GM12801 (cell line): ENCODE results near the gene SCG5.
"Not testable (repeated sequence)": the region's sequence is repeated elsewhere in the genome, so short reads cannot be mapped to it uniquely, and the experiment has no call there.

Source experiments
- TF ChIP-seq, protein P1 (sequence below): IDR thresholded peaks from one replicate; pipeline ENCODE4 v1.5.1; 2011; ENCODE audit warnings: control low read depth; ENCODE audit not compliant: insufficient read length; ENCODE audit errors: extremely low read depth

SCG5 gene, protein sequence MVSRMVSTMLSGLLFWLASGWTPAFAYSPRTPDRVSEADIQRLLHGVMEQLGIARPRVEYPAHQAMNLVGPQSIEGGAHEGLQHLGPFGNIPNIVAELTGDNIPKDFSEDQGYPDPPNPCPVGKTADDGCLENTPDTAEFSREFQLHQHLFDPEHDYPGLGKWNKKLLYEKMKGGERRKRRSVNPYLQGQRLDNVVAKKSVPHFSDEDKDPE

DNA sequence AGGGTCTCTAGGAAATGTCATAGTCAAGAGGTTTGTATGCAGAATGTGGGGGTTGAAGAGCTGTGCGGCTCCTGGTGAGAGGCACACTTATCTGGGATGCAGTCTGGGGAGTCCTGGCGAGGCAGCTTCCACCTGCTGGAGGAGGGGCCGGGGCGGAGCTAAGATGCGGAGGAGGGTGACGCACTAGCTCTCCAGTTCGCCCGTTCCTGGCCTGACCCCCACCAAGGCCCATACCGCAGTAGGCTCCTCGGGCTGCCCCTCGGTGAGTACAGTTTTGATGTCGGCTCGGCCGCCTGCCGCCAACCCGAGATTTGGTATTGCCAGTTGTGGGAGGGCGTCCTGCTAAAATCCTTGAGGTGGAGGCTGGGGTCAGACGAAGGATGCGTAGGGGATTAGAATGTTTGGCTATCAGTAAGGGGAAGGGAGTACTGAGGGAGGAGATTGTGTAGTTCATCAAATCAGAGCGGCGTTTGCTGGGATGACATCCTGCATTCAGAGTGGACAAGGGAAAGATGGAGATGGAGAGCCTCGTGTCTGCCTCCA is at the start of gene SCG5:
Gene SCG5 (plus strand): TSS at position 194 of the 543 bp plus-strand sequence. CDS start 1,883 bp downstream, outside the sequence.
- TF ChIP-seq, protein P1, sequence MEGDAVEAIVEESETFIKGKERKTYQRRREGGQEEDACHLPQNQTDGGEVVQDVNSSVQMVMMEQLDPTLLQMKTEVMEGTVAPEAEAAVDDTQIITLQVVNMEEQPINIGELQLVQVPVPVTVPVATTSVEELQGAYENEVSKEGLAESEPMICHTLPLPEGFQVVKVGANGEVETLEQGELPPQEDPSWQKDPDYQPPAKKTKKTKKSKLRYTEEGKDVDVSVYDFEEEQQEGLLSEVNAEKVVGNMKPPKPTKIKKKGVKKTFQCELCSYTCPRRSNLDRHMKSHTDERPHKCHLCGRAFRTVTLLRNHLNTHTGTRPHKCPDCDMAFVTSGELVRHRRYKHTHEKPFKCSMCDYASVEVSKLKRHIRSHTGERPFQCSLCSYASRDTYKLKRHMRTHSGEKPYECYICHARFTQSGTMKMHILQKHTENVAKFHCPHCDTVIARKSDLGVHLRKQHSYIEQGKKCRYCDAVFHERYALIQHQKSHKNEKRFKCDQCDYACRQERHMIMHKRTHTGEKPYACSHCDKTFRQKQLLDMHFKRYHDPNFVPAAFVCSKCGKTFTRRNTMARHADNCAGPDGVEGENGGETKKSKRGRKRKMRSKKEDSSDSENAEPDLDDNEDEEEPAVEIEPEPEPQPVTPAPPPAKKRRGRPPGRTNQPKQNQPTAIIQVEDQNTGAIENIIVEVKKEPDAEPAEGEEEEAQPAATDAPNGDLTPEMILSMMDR: no peak

DNA sequence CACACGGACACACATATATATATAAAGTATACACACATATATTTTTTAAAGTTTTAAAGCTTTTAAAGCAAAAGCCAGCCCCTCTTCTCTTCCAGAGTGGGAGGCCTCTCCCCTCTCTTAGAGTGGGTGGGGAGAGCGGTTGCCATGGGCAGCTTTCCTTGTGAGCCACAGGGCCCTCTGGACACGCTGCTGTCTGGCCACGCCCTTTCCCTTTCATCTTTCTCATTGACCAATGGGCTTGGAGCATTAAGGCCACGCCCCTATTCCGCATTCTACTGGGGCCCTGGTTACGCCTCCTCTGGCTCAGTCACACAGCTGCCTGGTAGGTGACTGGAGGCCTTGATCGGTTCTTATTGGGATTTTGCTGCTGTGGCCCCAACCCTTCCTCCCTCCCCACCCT is 48.4 kb upstream of the SCG5 start, which contains the start of gene GOLGA8N:
Gene GOLGA8N (plus strand): TSS at position 306 of the 400 bp plus-strand sequence.
- TF ChIP-seq, protein P1: not testable (repeated sequence)

DNA sequence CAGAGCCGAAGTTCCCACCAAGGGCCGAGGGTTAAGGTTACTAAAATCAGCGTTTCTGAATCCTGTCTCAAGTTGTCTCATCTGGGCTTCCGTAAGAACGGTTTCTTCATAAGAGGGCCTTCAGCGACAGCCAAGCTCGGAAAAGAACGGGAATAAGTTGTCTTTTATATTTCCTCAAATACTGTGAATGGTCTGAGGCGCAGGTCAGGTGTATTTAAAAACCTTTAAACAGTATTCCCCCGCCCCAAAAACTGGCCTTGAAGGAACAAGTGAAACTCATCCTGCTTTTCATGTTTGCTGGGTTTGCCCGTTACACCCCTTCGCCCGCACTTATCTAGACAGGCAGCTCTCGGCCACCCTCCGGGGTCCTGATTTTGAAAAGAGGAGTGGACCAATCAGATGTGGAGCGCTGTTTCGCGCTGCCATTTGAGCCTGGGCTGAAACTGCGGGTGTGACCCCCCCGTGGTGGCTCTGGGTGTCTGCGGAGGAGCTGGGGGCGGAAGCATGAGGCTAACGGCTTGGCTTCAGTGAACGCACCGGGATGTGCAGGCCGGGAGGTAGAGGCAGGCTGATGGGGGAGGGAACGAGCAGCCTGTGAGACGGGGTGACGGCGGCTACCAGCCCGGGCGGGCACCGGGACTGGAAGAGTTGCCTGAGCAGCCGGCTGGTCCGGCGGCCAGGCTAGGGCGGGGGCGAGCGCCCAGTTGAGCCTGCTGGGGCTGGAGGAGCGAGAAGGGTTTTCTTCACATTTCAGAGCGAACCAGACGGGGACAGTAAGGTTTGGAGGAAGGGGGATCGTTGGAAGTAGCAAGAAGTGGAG is 26.2 kb upstream of the SCG5 start, which contains the start of gene ARHGAP11A:
Gene ARHGAP11A (plus strand): TSS at position 454 of the 820 bp plus-strand sequence. CDS start 708 bp downstream, outside the sequence.
- TF ChIP-seq, protein P1: not testable (repeated sequence)

DNA sequence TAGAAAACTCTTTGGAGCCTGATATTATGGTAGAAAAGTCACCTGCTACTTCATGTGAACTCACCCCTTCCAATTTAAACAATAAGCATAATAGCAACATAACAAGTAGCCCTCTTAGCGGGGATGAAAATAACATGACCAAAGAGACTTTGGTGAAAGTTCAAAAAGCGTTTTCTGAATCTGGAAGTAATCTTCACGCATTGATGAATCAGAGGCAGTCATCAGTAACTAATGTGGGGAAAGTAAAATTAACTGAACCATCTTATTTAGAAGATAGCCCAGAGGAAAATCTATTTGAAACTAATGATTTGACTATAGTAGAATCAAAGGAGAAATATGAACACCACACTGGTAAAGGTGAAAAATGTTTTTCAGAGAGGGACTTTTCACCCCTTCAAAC is 5.1 kb upstream of the SCG5 start:
- TF ChIP-seq, protein P1: no peak

DNA sequence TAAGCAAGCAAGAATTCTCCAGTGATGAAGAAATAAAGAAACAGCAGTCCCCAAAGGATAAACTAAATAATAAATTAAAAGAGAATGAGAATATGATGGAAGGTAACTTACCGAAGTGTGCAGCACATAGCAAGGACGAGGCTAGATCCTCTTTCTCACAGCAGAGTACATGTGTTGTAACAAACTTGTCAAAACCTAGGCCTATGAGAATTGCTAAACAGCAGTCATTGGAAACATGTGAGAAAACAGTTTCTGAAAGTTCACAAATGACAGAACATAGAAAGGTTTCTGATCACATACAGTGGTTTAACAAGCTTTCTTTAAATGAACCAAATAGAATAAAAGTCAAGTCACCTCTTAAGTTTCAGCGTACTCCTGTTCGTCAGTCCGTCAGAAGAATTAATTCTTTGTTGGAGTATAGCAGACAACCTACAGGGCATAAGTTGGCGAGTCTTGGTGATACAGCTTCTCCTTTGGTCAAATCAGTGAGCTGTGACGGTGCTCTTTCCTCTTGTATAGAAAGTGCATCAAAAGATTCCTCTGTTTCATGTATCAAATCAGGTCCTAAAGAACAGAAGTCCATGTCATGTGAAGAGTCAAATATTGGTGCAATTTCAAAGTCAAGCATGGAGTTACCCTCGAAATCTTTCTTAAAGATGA is 4.5 kb upstream of the SCG5 start:
- TF ChIP-seq, protein P1: no peak

DNA sequence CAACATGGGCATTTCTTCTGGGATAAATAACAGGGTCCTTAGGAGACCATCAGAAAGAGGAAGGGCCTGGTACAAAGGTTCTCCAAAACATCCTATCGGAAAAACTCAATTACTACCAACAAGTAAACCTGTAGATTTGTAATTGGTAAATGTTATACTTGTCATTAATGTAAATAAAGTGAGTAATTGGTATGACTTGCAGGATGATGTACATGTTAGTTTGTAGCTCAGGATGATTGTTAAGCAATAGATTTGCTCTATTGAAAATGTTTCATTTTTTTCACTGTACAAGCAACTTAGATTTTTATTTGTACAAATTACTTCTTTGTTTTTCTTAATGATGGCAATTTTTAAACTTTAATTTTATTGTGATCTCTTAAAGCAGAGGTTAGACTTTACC is 3.8 kb upstream of the SCG5 start:
- TF ChIP-seq, protein P1: no peak
